Hematopoietic multipotent progenitor cell treated with erythropoietin and hydrocortisone succinate and interleukin-3 and kit ligand, for 4 days (in vitro differentiated cells): ENCODE measurements around the gene UGT1A8.
"Not testable (repeated sequence)": the region's sequence is repeated elsewhere in the genome, so short reads cannot be mapped to it uniquely, and the experiment has no call there.

Source experiments
- DNase-seq: peaks from one replicate; pipeline ENCODE4 v3.0.0-alpha.2; 2015

UGT1A8 gene

GRCh38 chr2:233736868-233737653, 119.6 kb downstream of the UGT1A8 start:
- not testable (repeated sequence) for DNase-seq

- DNase-seq, result no peak
These were observed 123.4 kb downstream of the UGT1A8 start for GRCh38 chr2:233740870-233741269.

- no peak for DNase-seq
These were observed 126.2 kb downstream of the UGT1A8 start for GRCh38 chr2:233743464-233744259.

GRCh38 chr2:233745073-233745755, 127.8 kb downstream of the UGT1A8 start:
- DNase-seq, result no peak

- not testable (repeated sequence) for DNase-seq
These were observed 128.4 kb downstream of the UGT1A8 start for GRCh38 chr2:233745838-233746237.

GRCh38 chr2:233746475-233747282, 129.2 kb downstream of the UGT1A8 start:
- no peak for DNase-seq

- DNase-seq, result no peak
These were observed 129.8 kb downstream of the UGT1A8 start for GRCh38 chr2:233747283-233747544.

GRCh38 chr2:233750689-233751088, 133.3 kb downstream of the UGT1A8 start:
- not testable (repeated sequence) for DNase-seq

GRCh38 chr2:233751212-233752009, 134.0 kb downstream of the UGT1A8 start:
- DNase-seq, result not testable (repeated sequence)

- DNase-seq, result no peak
These were observed 137.6 kb downstream of the UGT1A8 start for GRCh38 chr2:233754872-233755611.

GRCh38 chr2:233756429-233757081, 139.1 kb downstream of the UGT1A8 start:
- DNase-seq, result no peak

GRCh38 chr2:233758141-233758540, 140.7 kb downstream of the UGT1A8 start:
- DNase-seq, result no peak

- DNase-seq, result no peak
These were observed 141.4 kb downstream of the UGT1A8 start for GRCh38 chr2:233758849-233759248.

- no peak for DNase-seq
These were observed 142.6 kb downstream of the UGT1A8 start, which contains the start of gene UGT1A1 for GRCh38 chr2:233760043-233760442. Gene UGT1A1 (plus strand): TSS chr2:233760270. CDS start chr2:233760288, 18 bp downstream.

GRCh38 chr2:233761040-233761769, 143.8 kb downstream of the UGT1A8 start:
- no peak for DNase-seq

- DNase-seq, result peak; percentile 35
These were observed 146.8 kb downstream of the UGT1A8 start for GRCh38 chr2:233764264-233764663.

- no peak for DNase-seq
These were observed 147.3 kb downstream of the UGT1A8 start for GRCh38 chr2:233764761-233765160.

- DNase-seq, result no peak
These were observed 149.0 kb downstream of the UGT1A8 start for GRCh38 chr2:233766416-233766815.

- DNase-seq, result no peak
These were observed 150.6 kb downstream of the UGT1A8 start for GRCh38 chr2:233768076-233768475.

- DNase-seq, result no peak
These were observed 151.8 kb downstream of the UGT1A8 start for GRCh38 chr2:233769260-233769659.
